SK-N-SH (cell line): Measurements from ENCODE around the gene FOXE3. TPM values are rescaled to one million over a fixed set of nuclear protein-coding genes. Genes with fewer than 3 reads are reported as not detected.

Experiments
- CTCF ChIA-PET: fragments of 300-600, 350-600 bp; formaldehyde crosslinking; extraction: SDS; loops from one replicate; lab custom pipeline; 2021; lab: Yijun Ruan, JAX
- POLR2A ChIA-PET: fragments of 350-600 bp; sonication (Branson Sonifier 250); formaldehyde crosslinking; extraction: SDS; loops from one replicate; lab custom pipeline; 2020; ENCODE audit warnings: antibody characterized with exemption, inconsistent platforms; lab: Yijun Ruan, JAX
- DNase-seq: peaks from one replicate; pipeline ENCODE4 v3.0.0; 2012
- H2AFZ ChIP-seq: fragments of 200-600 bp; sonication (generic); 2 replicates; pipeline ENCODE4 v1.8.1; 2016; ENCODE audit warnings: antibody characterized with exemption, mild to moderate bottlenecking, low read depth
- H3F3A ChIP-seq: fragments of 200-600 bp; sonication (generic); replicated peaks from 2 replicates; pipeline ENCODE3; 2016; ENCODE audit warnings: antibody characterized with exemption, mild to moderate bottlenecking; ENCODE audit not compliant: insufficient read depth
- H3K27ac ChIP-seq, 2 experiments: fragments of 200-500 bp in 1 of 2; fragments of 200-600 bp in 1 of 2; sonication (Bioruptor generic) in 1 of 2; sonication (generic), shearing (Covaris generic) in 1 of 2; 2 replicates each; pipeline versions ENCODE4 v1.5.1 to v1.6.1; 2014 to 2016; ENCODE audit warnings: low read depth in 2 of 2, inconsistent platforms in 1 of 2, low read length in 1 of 2, mild to moderate bottlenecking in 1 of 2, mixed read lengths in 1 of 2
- H3K27me3 ChIP-seq: fragments of 200-600 bp; sonication (generic), shearing (Covaris generic); 2 replicates; pipeline ENCODE4 v1.6.1; 2016; ENCODE audit warnings: mixed run types; ENCODE audit not compliant: insufficient read depth
- H3K36me3 ChIP-seq, 2 experiments: fragments of 200-500 bp in 1 of 2; fragments of 200-600 bp in 1 of 2; sonication (Bioruptor generic) in 1 of 2; sonication (generic) in 1 of 2; replicated peaks in 1 of 2; 2 replicates each; pipeline versions ENCODE3 to v1.5.1; 2014 to 2016; ENCODE audit warnings: low read length in 1 of 2, mild to moderate bottlenecking in 1 of 2; ENCODE audit not compliant: insufficient read depth in 2 of 2, control insufficient read depth in 1 of 2
- H3K4me1 ChIP-seq, 2 experiments: fragments of 200-500 bp in 1 of 2; fragments of 200-600 bp in 1 of 2; sonication (Bioruptor generic) in 1 of 2; sonication (generic), shearing (Covaris generic) in 1 of 2; 2 replicates each; pipeline versions ENCODE4 v1.5.1 to v1.6.1; 2014 to 2016; ENCODE audit warnings: low read depth in 1 of 2, low read length in 1 of 2, mixed run types in 1 of 2; ENCODE audit not compliant: insufficient read depth in 2 of 2, control insufficient read depth in 1 of 2
- H3K4me2 ChIP-seq: fragments of 200-600 bp; sonication (generic), shearing (Covaris generic); 2 replicates; pipeline ENCODE4 v1.6.1; 2017; ENCODE audit warnings: mixed run types
- H3K4me3 ChIP-seq, 2 experiments: fragments of 200-500 bp in 1 of 2; fragments of 200-600 bp in 1 of 2; sonication (Bioruptor generic) in 1 of 2; sonication (generic), shearing (Covaris generic) in 1 of 2; 2 replicates each; pipeline versions ENCODE4 v1.5.1 to v1.8.1; 2014 to 2016; ENCODE audit warnings: low read depth in 2 of 2, inconsistent platforms in 1 of 2, low read length in 1 of 2, mild to moderate bottlenecking in 1 of 2, mixed read lengths in 1 of 2, moderate library complexity in 1 of 2
- H3K79me2 ChIP-seq: fragments of 200-600 bp; sonication (generic); 2 replicates; pipeline ENCODE4 v1.8.1; 2017; ENCODE audit warnings: mild to moderate bottlenecking; ENCODE audit not compliant: insufficient read depth
- H3K9ac ChIP-seq: fragments of 200-600 bp; sonication (generic); 2 replicates; pipeline ENCODE4 v1.6.1; 2017; ENCODE audit warnings: mixed run types
- H3K9me2 ChIP-seq: fragments of 200-600 bp; sonication (generic); 2 replicates; pipeline ENCODE4 v1.6.1; 2017; ENCODE audit warnings: mixed run types
- H3K9me3 ChIP-seq: fragments of 200-600 bp; sonication (generic); 2 replicates; pipeline ENCODE4 v1.6.1; 2017; ENCODE audit warnings: mixed run types, mild to moderate bottlenecking, moderate library complexity
- H4K20me1 ChIP-seq: fragments of 200-600 bp; sonication (generic); 2 replicates; pipeline ENCODE4 v1.6.1; 2017; ENCODE audit warnings: mild to moderate bottlenecking, mixed run types; ENCODE audit not compliant: insufficient read depth
- CHD2 ChIP-seq: fragments of 150-350 bp; IDR thresholded peaks from 2 replicates; pipeline ENCODE4 v1.6.1; 2018; ENCODE audit warnings: low read length; ENCODE audit not compliant: partially characterized antibody
- FOXM1 ChIP-seq: IDR thresholded peaks from 2 replicates; pipeline ENCODE4 v1.4.0; 2012; ENCODE audit warnings: low read depth, mild to moderate bottlenecking
- GABPA ChIP-seq: IDR thresholded peaks from 2 replicates; pipeline ENCODE4 v1.4.0; 2012; ENCODE audit warnings: low read depth, mild to moderate bottlenecking
- MEF2A ChIP-seq: IDR thresholded peaks from 2 replicates; pipeline ENCODE4 v1.4.0; 2012; ENCODE audit warnings: low read depth, borderline replicate concordance
- NRF1 ChIP-seq: IDR thresholded peaks from 2 replicates; pipeline ENCODE4 v1.6.1; 2012; ENCODE audit warnings: low read depth, mild to moderate bottlenecking, low read length
- POLR2AphosphoS5 ChIP-seq: IDR thresholded peaks from 2 replicates; pipeline ENCODE4 v1.6.1; 2012; ENCODE audit warnings: low read depth, low read length
- RCOR1 ChIP-seq: fragments of 150-350 bp; IDR thresholded peaks from 2 replicates; pipeline ENCODE4 v1.6.1; 2017; ENCODE audit warnings: antibody characterized with exemption, low read length
- REST ChIP-seq: IDR thresholded peaks from 2 replicates; pipeline ENCODE4 v1.6.1; 2012; ENCODE audit warnings: mild to moderate bottlenecking, low read depth, low read length, moderate library complexity
- RXRA ChIP-seq: IDR thresholded peaks from 2 replicates; pipeline ENCODE4 v1.4.0; 2012; ENCODE audit warnings: low read depth, mild to moderate bottlenecking, borderline replicate concordance
- SMC3 ChIP-seq: IDR thresholded peaks from 2 replicates; pipeline ENCODE4 v1.6.1; 2012; ENCODE audit warnings: low read depth, low read length, improper control_type of control experiment
- TAF1 ChIP-seq: IDR thresholded peaks from 2 replicates; pipeline ENCODE4 v1.6.1; 2012; ENCODE audit warnings: low read depth, mild to moderate bottlenecking, low read length, moderate library complexity, borderline replicate concordance
- TCF12 ChIP-seq: IDR thresholded peaks from 2 replicates; pipeline ENCODE4 v1.4.0; 2012
- YY1 ChIP-seq: IDR thresholded peaks from 2 replicates; pipeline ENCODE4 v1.4.0; 2012; ENCODE audit warnings: low read depth, mild to moderate bottlenecking
- WGBS: methylation state at CpG from one replicate; pipeline ENCODE4 v1.1.6; 2017; ENCODE audit warnings: low lambda C conversion rate; 5-methylcytosine and 5-hydroxymethylcytosine counted together
- polyA plus RNA-seq, 3 experiments: library from polyadenylated mRNA; depleted of rRNA; stranded (reverse); fragments of >200 nt; gene quantifications; 2 replicates each; pipeline ENCODE4 v1.2.3, GENCODE V29; 2012
- TF ChIP-seq, protein P1 (sequence below): fragments of 150-350 bp; IDR thresholded peaks from 2 replicates; pipeline ENCODE4 v1.6.1; 2016; ENCODE audit warnings: mild to moderate bottlenecking, low read depth, low read length
- TF ChIP-seq, protein P2 (sequence below): IDR thresholded peaks from 2 replicates; pipeline ENCODE4 v1.4.0; 2012; ENCODE audit warnings: low read depth

FOXE3 gene
- polyA plus RNA-seq, 1 of the 3 experiments (the other 2 are of a cell fraction), result not detected

GRCh38 chr1:47367651-47368050 is 48.4 kb upstream of the FOXE3 start:
- Histone ChIP-seq H3K79me2 (peaks cover 52% of the 10 kb centered on the region), H3K4me3 (no peak overlapping the region), H3K27me3 (no peaks in the 10 kb centered on the region), H2AFZ (no peak overlapping the region), H4K20me1 (peaks cover 15% of the 10 kb centered on the region; the same call in 1 of the 2 replicates), H3K9ac (no peak overlapping the region), H3K4me1 (no peaks in the 10 kb centered on the region), H3K36me3 (peaks cover 16 to 23% of the 10 kb centered on the region in 2 experiments), H3K9me2 (no peaks in the 10 kb centered on the region), H3K9me3 (no peaks in the 10 kb centered on the region), H3F3A (peaks cover 6% of the 10 kb centered on the region), H3K27ac (no peak overlapping the region), H3K4me2 (no peak overlapping the region)
- DNase-seq, result no peak
- ChIA-PET POLR2A (no interaction called here), CTCF (interaction anchor here (0.7 to 1.0 kb wide), 3 partner anchors 21 to 341 kb away, joined by 3 to 4 read pairs (median 4); no protein-coding TSS in a partner anchor)
- 98% methylated on average over 7 of the region's 7 CpGs for WGBS
- TF ChIP-seq GABPA, result no peak
- TF ChIP-seq, protein P1, sequence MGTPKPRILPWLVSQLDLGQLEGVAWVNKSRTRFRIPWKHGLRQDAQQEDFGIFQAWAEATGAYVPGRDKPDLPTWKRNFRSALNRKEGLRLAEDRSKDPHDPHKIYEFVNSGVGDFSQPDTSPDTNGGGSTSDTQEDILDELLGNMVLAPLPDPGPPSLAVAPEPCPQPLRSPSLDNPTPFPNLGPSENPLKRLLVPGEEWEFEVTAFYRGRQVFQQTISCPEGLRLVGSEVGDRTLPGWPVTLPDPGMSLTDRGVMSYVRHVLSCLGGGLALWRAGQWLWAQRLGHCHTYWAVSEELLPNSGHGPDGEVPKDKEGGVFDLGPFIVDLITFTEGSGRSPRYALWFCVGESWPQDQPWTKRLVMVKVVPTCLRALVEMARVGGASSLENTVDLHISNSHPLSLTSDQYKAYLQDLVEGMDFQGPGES, result no peak
- TF ChIP-seq TCF12, result no peak
- no peak for TF ChIP-seq FOXM1
- TF ChIP-seq SMC3, result no peak
- TF ChIP-seq NRF1, result no peak
- TF ChIP-seq REST, result no peak
- no peak for TF ChIP-seq TAF1
- TF ChIP-seq YY1, result no peak
- no peak for TF ChIP-seq RCOR1
- no peak for TF ChIP-seq CHD2
- TF ChIP-seq MEF2A, result no peak
- TF ChIP-seq RXRA, result no peak
- TF ChIP-seq, protein P2, sequence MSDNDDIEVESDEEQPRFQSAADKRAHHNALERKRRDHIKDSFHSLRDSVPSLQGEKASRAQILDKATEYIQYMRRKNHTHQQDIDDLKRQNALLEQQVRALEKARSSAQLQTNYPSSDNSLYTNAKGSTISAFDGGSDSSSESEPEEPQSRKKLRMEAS, result no peak
- TF ChIP-seq POLR2AphosphoS5, result no peak
